Adipocyte (in vitro differentiated cells): Measurements from ENCODE around the gene SPATA46.
"Not testable (repeated sequence)": the region's sequence is repeated elsewhere in the genome, so short reads cannot be mapped to it uniquely, and the experiment has no call there.

ENCODE experiments used
- DNase-seq: peaks from one replicate; pipeline ENCODE4 v3.0.0-alpha.2; 2015; ENCODE audit warnings: low read depth
- H3K27me3 ChIP-seq: replicated peaks from 2 replicates; pipeline ENCODE4 v1.7.0; 2013; ENCODE audit warnings: mild to moderate bottlenecking, low read length, moderate library complexity; ENCODE audit not compliant: control insufficient read depth, insufficient read depth
- H3K36me3 ChIP-seq: 2 replicates; pipeline ENCODE4 v1.7.0; 2013; ENCODE audit warnings: low read length, mild to moderate bottlenecking, moderate library complexity; ENCODE audit not compliant: control insufficient read depth, insufficient read depth, severe bottlenecking
- H3K4me1 ChIP-seq: 2 replicates; pipeline ENCODE4 v1.7.0; 2013; ENCODE audit warnings: mild to moderate bottlenecking, low read length, moderate library complexity; ENCODE audit not compliant: control insufficient read depth, insufficient read depth
- H3K4me3 ChIP-seq: 2 replicates; pipeline ENCODE4 v1.7.0; 2013; ENCODE audit warnings: mild to moderate bottlenecking, low read length, moderate library complexity
- H3K9ac ChIP-seq: 2 replicates; pipeline ENCODE4 v1.7.0; 2013; ENCODE audit warnings: mild to moderate bottlenecking, low read length, moderate library complexity
- H3K9me3 ChIP-seq: 2 replicates; pipeline ENCODE4 v1.7.0; 2013; ENCODE audit warnings: mild to moderate bottlenecking, low read length, moderate library complexity; ENCODE audit not compliant: control insufficient read depth

The SPATA46 gene

DNA sequence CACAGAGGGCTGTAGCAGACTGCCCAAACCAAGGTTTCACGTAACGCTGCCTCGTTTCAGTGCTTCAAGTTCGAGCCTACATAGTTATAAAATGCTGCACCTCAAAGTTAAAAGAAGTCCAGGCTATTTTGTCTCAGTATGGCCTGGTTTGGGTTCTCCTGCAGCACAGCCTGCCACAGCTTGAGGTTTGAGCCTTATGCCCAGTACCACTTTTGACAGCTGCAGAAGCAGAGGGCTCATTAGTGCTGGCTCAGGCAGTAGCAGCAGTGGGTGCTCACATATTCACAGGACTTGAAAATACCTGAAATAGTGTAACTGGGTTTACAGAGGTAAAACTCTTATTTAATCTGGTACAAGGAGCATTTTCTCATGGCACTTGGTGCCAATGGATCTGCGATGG, 15.3 kb downstream of the SPATA46 start:
- Histone ChIP-seq H3K27me3 (peaks cover 9% of the 10 kb centered on the region), H3K36me3 (no peaks in the 10 kb centered on the region), H3K9me3 (no peaks in the 10 kb centered on the region), H3K9ac (no peak overlapping the region), H3K4me1 (no peaks in the 10 kb centered on the region), H3K4me3 (no peak overlapping the region)
- DNase-seq = no peak

DNA sequence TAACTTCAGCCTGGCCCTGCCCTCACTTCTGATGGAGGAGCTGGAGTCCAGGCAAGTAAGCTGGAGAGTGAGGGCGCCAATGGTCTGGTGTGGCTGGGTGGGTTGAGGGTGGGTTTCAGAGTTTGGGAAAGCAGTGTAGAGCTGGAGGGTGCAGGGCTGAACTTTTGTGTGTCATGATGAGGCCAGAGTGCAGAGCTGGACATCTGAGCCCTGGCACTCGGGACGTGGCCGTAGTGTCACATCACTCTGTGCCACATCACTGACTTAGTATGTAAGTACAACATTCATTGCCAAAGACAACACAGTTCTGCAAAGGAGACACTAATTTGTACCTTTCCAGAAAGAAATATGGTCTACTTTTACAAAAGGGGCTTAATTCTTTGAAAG, 15.8 kb downstream of the SPATA46 start:
- H3K4me1 ChIP-seq = no peaks in the 10 kb centered on the region
- H3K4me3 ChIP-seq = no peak overlapping the region
- no peaks in the 10 kb centered on the region for H3K9me3 ChIP-seq
- no peak overlapping the region for H3K9ac ChIP-seq
- no peak for DNase-seq
- no peaks in the 10 kb centered on the region for H3K36me3 ChIP-seq
- peaks cover 9% of the 10 kb centered on the region for H3K27me3 ChIP-seq

DNA sequence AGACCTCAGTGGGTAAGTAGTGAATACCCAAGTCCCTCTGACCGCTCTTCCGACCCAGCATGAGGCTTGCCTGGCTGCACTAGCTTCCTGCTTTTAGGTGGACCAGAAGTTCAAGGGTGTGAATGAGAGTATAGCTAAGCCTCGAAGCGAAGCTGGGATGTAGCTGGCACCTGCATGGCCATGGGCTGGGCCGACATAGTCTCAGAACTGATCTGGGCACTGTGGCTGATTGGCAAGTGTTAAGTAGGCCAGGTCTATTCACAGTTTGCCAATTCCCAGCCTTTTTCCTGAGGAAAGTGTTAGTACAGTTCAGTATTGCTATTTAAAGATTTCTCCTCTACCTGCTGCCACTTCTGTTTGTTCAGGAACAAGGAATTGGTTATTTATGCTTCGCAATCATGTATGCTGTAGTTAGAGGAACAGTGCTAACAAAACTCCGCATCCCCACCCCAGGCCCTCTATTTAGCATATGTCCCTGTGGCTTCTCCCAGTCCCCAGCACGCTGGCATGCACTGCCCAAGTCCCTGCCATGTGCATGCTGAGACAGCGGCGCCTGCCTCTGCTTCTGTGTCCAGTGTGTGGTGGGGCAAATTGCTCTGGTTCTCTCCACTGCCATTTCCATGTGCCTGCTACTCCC, 16.3 kb downstream of the SPATA46 start:
- H3K36me3 ChIP-seq = no peaks in the 10 kb centered on the region
- no peak overlapping the region for H3K4me3 ChIP-seq
- no peak for DNase-seq
- no peaks in the 10 kb centered on the region for H3K9me3 ChIP-seq
- no peaks in the 10 kb centered on the region for H3K4me1 ChIP-seq
- no peak overlapping the region for H3K9ac ChIP-seq
- H3K27me3 ChIP-seq = peaks cover 8% of the 10 kb centered on the region

DNA sequence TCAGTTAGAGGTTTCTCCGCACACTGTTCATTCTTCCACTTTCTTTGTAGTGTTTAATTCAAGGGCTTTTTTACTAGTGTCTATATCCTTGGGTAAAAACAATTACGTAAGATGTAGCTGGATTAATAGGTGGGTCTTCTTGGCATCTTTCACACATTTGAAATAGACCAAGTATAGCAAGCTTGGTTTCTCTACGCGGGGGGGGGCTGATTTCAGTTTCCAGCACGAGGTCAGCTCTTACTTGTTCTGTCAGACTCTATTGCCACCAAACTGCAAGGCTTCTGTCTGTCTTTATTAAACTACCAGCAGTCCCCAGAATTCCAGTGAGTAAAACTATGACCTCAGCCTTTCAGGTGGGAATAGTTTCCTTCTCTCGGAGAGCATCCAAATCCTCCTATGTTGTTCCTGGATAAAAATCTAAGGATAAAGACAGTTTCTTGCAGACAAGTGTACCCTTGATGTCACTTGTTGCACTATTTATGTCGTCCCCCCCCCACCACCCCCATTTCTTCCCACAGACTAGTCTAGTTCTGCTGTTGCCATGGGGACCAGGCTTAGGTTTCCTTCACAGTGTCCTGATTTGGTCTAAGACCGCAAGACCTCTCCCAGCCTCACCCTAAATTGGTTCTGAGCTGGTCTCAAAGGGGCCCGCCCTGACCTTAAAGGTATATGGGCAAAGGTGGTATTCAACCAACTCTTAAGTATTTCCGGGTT, 17.0 kb downstream of the SPATA46 start:
- no peaks in the 10 kb centered on the region for H3K36me3 ChIP-seq

DNA sequence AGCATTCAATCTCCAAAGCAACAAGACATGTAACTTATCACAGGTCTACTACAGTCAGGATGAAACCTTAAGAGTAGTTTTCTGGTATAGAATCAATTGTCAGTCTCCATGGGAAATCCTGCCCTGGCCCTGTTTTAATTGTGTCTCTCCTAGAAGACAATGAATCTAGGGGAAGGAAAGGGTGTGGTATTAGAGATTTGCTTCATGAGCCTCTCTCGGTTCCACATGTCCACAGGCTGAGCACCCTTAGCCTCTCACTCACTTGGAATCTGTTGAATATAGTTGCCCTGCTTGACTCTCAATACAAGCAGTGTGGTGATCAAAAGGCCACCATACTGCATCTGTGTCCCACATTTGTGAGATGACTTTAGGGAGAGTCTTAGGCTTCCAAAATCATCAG, 17.7 kb downstream of the SPATA46 start:
- Histone ChIP-seq H3K4me3 (no peak overlapping the region), H3K9me3 (no peaks in the 10 kb centered on the region), H3K4me1 (no peaks in the 10 kb centered on the region), H3K9ac (no peak overlapping the region), H3K36me3 (no peaks in the 10 kb centered on the region), H3K27me3 (peaks cover 5% of the 10 kb centered on the region)
- DNase-seq = no peak

More for the DNA sequence above, 17.0 kb downstream of the SPATA46 start:
- no peak overlapping the region for H3K9ac ChIP-seq
- H3K4me3 ChIP-seq = no peak overlapping the region
- DNase-seq = no peak
- H3K4me1 ChIP-seq = no peaks in the 10 kb centered on the region
- H3K27me3 ChIP-seq = peaks cover 5% of the 10 kb centered on the region
- no peaks in the 10 kb centered on the region for H3K9me3 ChIP-seq

DNA sequence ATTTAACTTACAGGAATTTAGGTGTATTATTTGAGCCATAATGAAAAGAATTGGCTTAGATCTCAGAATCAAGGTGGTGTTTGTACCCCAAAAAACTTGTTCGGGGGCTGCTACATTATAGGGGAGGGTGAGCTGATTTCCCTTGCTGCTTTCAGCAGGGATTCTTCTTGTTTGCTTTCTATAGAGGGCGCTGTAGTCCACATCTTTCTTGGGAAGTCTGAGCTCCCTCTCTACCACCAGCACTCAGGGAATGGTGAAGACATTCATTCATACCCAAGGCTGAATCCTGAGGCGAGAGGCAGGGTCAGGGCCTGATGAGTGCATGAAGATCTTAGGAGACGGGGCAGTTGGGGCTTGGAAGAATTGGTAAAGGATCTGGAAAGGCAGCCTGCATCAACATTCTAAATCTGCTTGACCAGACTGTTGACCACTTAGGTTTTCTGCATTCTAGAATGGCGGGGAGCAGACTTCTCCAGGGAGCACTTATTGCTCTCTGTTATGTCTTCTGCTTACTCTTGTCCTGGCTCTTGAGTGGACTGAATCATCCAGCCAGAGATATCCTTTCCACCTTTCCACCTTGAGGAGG, 18.9 kb downstream of the SPATA46 start:
- Histone ChIP-seq H3K27me3 (peaks cover 1% of the 10 kb centered on the region), H3K36me3 (no peaks in the 10 kb centered on the region), H3K9me3 (no peaks in the 10 kb centered on the region), H3K4me3 (no peak overlapping the region), H3K4me1 (no peaks in the 10 kb centered on the region), H3K9ac (no peak overlapping the region)
- DNase-seq = peak; percentile 70

DNA sequence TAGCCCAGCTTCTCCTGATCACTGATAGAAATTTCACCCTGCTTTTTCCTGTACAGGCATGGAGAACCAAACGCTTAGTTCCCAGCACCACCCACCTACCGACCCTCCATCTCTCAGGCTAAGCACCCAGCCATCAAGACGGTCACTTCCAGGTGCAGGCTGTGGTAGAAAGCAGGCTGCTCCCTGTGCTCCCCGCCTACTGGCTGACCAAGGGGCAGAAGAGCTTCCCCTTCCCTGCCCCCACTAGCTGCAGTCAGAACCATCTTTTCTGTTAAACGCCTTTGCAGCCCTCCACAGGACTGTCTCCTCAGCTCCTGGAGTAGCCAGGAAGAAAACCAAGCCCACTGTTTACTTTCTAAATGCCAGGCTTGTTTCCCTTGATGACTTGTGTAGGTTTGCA, 23.0 kb downstream of the SPATA46 start:
- no peak for DNase-seq
- H3K36me3 ChIP-seq = no peaks in the 10 kb centered on the region
- H3K4me1 ChIP-seq = no peaks in the 10 kb centered on the region
- H3K4me3 ChIP-seq = no peak overlapping the region
- H3K9ac ChIP-seq = no peak overlapping the region
- H3K27me3 ChIP-seq = no peaks in the 10 kb centered on the region
- no peaks in the 10 kb centered on the region for H3K9me3 ChIP-seq

DNA sequence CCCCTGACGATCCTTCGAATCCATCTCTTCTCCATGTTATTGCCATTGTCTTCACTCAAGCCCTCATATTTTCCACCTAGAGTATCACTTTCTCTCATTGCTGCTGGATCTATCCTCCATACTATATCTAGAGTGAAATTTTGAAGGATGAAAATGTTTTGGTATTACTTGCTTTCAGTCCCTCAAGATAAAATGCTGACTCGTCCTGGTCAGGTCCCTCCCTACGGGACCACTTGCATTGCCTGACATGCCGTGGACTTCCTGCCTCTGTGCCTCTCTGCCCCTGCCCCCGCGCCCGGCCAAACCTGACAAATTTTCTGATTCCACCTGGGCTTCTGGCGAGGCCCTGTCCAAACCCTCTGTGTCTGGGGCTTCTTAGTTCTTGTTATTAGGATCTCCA, 23.6 kb downstream of the SPATA46 start:
- H3K4me3 ChIP-seq = no peak overlapping the region
- H3K9me3 ChIP-seq = no peaks in the 10 kb centered on the region
- H3K36me3 ChIP-seq = no peaks in the 10 kb centered on the region
- no peaks in the 10 kb centered on the region for H3K27me3 ChIP-seq
- DNase-seq = no peak
- H3K9ac ChIP-seq = no peak overlapping the region
- H3K4me1 ChIP-seq = no peaks in the 10 kb centered on the region

DNA sequence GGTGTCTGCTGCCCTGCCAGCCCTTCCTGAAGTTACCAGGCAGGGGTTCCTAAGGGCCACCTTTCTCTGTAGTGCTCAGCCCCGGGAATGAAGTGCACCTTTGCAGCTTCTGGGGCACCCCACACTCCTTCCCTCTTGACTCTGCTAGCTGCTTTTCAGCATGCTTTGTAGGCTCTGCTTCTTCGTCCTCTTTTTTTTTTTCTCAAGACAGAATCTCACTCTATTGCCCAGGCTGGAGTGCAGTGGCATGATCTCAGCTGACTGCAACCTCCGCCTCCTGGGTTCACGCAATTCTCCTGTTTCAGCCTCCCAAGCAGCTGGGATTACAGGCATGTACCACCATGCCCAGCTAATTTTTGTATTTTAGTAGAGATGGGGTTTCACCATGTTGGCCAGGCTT, 24.8 kb downstream of the SPATA46 start:
- H3K4me3 ChIP-seq, DNase-seq, H3K9me3 ChIP-seq, H3K27me3 ChIP-seq, H3K36me3 ChIP-seq, H3K4me1 ChIP-seq, H3K9ac ChIP-seq: not testable (repeated sequence)

DNA sequence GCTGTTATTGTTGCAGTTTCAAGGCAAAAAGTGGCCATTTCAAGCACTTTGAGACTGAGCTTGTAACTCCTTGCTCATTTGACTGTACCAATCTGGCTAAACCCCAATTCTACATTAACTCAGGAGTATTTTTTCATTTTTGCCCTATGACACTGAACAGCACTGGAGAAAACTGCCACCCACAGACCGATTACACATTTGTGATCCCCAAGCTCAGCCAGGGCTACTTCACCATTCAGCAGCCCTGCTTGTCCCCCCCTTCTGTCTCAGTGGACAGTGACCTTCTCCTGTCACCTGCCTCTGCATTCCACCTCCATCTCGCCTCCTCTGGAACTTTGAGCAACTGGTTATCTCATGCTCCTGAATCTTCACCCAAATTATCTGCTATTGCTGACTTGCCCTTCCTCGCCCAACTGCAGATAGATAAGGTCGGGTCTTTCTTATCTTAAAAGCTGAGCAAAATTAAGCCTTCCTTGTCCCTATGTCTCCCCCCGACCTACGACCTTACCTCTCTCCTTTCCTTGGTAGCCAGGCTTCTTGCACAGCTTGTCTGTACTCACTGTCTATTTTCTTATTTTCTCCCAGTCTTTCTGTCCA, 25.3 kb downstream of the SPATA46 start:
- H3K27me3 ChIP-seq = no peaks in the 10 kb centered on the region
- no peak overlapping the region for H3K4me3 ChIP-seq
- no peak for DNase-seq
- no peaks in the 10 kb centered on the region for H3K9me3 ChIP-seq
- H3K4me1 ChIP-seq = no peaks in the 10 kb centered on the region
- H3K9ac ChIP-seq = no peak overlapping the region
- no peaks in the 10 kb centered on the region for H3K36me3 ChIP-seq

DNA sequence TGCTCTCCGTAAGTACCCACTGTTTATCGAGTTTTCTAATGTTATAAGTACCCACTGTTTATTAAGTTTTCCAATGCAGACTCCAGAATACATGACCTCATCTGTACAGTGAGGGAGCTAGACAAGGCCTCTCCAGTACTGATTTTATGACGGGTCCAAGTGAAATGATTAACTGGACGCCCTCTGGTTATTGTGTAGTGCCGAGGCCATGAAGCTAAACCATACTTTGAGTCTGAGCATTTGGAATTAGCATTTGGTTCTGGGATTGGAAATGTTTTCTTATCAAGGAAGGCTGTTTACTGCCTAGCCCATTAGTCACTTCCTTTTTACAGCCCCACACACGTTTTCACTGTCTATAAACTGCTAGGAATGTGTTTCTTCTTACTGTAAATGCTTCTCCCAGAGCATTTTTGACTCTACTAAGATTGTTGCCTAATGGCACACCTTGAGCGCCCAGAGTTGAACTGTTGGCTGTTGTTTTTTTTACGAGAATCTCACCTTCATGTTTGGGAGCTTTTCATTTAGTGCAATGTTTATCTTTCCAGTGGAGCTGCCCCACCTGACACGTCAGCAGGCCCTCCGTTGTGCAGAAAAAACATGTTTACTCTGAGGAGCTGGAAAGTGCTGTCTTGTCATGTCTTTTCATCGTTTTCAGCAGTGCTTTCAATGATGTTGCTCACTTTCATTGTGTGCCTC, 26.9 kb downstream of the SPATA46 start:
- Histone ChIP-seq H3K9me3 (no peaks in the 10 kb centered on the region), H3K4me3 (no peak overlapping the region), H3K27me3 (no peaks in the 10 kb centered on the region), H3K4me1 (no peaks in the 10 kb centered on the region), H3K9ac (no peak overlapping the region), H3K36me3 (no peaks in the 10 kb centered on the region)
- DNase-seq = peak; percentile 32
